ENCODE data around the gene CARD16. TPM values are rescaled to one million over a fixed set of nuclear protein-coding genes. Genes with fewer than 3 reads are reported as not detected.

CARD16 gene
- total RNA-seq, 1 donor from 2014 or later: not detected

DNA sequence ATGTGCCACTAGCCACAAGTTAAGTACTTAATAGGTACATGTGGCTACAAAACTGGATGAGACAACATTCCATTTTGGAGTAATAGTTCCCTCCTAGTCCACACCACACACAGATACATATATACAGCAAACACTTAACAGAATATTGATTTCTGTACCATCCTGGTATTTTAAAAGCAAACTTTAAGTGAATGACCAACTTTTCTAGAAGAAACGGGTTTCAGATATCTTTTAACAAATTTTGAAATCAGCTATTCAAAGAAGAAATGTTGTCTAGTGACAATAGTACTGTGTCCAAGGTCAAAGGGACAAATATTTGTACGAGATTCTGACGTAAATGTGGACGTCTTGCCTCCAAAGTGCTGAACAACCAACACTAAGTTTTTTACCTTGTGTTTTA, 12.3 kb upstream of the CARD16 start:
- H3K36me3 ChIP-seq (ENCODE audit: control insufficient read depth, insufficient read depth, low read length): no peaks in the 10 kb centered on the region
- DNase-seq (ENCODE audit: low read depth): no peak
- no peaks in the 10 kb centered on the region for H3K27me3 ChIP-seq (ENCODE audit: control insufficient read depth, insufficient read depth, low read length)
- no peak overlapping the region for H3K4me3 ChIP-seq (ENCODE audit: low read depth, low read length)
- no peak for TF ChIP-seq CTCF (IDR thresholded peaks at IDR 0.05; ENCODE audit: insufficient read depth, low read length, poor library complexity, severe bottlenecking)

- H3K27me3 ChIP-seq (ENCODE audit: control insufficient read depth, insufficient read depth, low read length): no peaks in the 10 kb centered on the region
- H3K36me3 ChIP-seq (ENCODE audit: control insufficient read depth, insufficient read depth, low read length): no peaks in the 10 kb centered on the region
- H3K4me3 ChIP-seq (ENCODE audit: low read depth, low read length): no peak overlapping the region
- DNase-seq (ENCODE audit: low read depth): no peak
- TF ChIP-seq CTCF (IDR thresholded peaks at IDR 0.05; ENCODE audit: insufficient read depth, low read length, poor library complexity, severe bottlenecking): no peak
Observed at GRCh38 chr11:105056446-105056845, 11.3 kb upstream of the CARD16 start.

- DNase-seq (ENCODE audit: low read depth): no peak
- H3K4me3 ChIP-seq (ENCODE audit: low read depth, low read length): no peak overlapping the region
- no peak for TF ChIP-seq CTCF (IDR thresholded peaks at IDR 0.05; ENCODE audit: insufficient read depth, low read length, poor library complexity, severe bottlenecking)
Observed at GRCh38 chr11:105054723-105055493, 9.8 kb upstream of the CARD16 start.

DNA sequence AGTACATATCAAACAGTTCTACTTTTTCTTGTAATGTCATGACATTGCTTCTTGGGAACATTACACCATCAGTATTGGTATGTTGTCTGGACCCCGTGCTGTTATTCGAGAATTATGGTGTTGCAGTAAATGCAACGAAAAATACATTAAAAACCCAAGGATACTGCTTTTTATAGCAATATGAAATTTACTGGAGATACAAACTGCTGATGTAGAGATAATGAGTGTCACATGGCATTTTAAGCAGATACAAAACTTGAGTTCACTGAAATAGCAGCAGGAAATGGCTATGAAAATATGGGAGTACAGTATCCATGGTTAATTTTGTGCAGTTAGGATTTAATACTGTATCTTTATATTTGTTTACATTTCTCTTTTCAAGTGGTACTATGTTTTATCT, 7.4 kb upstream of the CARD16 start:
- no peaks in the 10 kb centered on the region for H3K36me3 ChIP-seq (ENCODE audit: control insufficient read depth, insufficient read depth, low read length)
- no peaks in the 10 kb centered on the region for H3K27me3 ChIP-seq (ENCODE audit: control insufficient read depth, insufficient read depth, low read length)
- no peak for DNase-seq (ENCODE audit: low read depth)
- no peak for TF ChIP-seq CTCF (IDR thresholded peaks at IDR 0.05; ENCODE audit: insufficient read depth, low read length, poor library complexity, severe bottlenecking)
- no peak overlapping the region for H3K4me3 ChIP-seq (ENCODE audit: low read depth, low read length)

More at GRCh38 chr11:105054723-105055493, 9.8 kb upstream of the CARD16 start:
- Histone ChIP-seq H3K27me3 (ENCODE audit: control insufficient read depth, insufficient read depth, low read length) (no peaks in the 10 kb centered on the region), H3K36me3 (ENCODE audit: control insufficient read depth, insufficient read depth, low read length) (no peaks in the 10 kb centered on the region)

GRCh38 chr11:105051559-105051958, 6.4 kb upstream of the CARD16 start:
- no peak overlapping the region for H3K4me3 ChIP-seq (ENCODE audit: low read depth, low read length)
- TF ChIP-seq CTCF (IDR thresholded peaks at IDR 0.05; ENCODE audit: insufficient read depth, low read length, poor library complexity, severe bottlenecking): no peak

DNA sequence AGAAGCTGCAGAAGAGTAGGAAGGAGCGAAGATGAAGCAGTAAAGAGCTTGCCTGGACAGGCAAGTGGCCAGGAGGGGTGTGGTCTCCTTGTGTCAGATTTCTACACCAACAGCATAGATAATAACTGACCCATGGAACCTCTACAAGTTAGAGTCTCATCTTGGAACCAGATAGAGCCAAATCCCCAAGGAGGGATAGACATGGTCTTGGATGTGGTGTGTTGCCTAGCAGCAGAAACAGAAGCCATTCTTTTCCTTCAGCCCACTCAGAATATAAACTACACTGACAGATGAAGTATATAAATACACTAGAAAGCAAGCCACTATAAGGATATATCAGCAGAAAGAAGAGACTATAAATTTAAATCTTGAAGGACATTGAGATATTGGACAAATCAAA, 4.3 kb upstream of the CARD16 start:
- TF ChIP-seq CTCF (IDR thresholded peaks at IDR 0.05; ENCODE audit: insufficient read depth, low read length, poor library complexity, severe bottlenecking): no peak
- no peak for DNase-seq (ENCODE audit: low read depth)
- Histone ChIP-seq H3K36me3 (ENCODE audit: control insufficient read depth, insufficient read depth, low read length) (no peaks in the 10 kb centered on the region), H3K27me3 (ENCODE audit: control insufficient read depth, insufficient read depth, low read length) (no peaks in the 10 kb centered on the region), H3K4me3 (ENCODE audit: low read depth, low read length) (no peak overlapping the region)

More at GRCh38 chr11:105051559-105051958, 6.4 kb upstream of the CARD16 start:
- no peak for DNase-seq (ENCODE audit: low read depth)
- no peaks in the 10 kb centered on the region for H3K36me3 ChIP-seq (ENCODE audit: control insufficient read depth, insufficient read depth, low read length)
- H3K27me3 ChIP-seq (ENCODE audit: control insufficient read depth, insufficient read depth, low read length): no peaks in the 10 kb centered on the region
